NCI-H748 (cell line): Measurements from ENCODE around the gene PDYN.
A peak's percentile ranks its signal among the peaks of the same experiment; 100 is the strongest.
"Not testable (repeated sequence)": the region's sequence is repeated elsewhere in the genome, so short reads cannot be mapped to it uniquely, and the experiment has no call there.

Source experiments
- DNase-seq: peaks from one replicate; lab custom pipeline; 2025; ENCODE audit not compliant: unreplicated experiment; lab: John Stamatoyannopoulos, UW

Gene PDYN

GRCh38 chr20:1993986-1994385 lies at the start of gene PDYN:
Gene PDYN (minus strand): TSS chr20:1994058. CDS start chr20:1983084, 10,974 bp downstream.
- DNase-seq: no peak

GRCh38 chr20:2042400-2042799 lies 48.5 kb upstream of the PDYN start:
- DNase-seq: no peak

GRCh38 chr20:2038161-2038560 lies 44.3 kb upstream of the PDYN start:
- peak; percentile 20 for DNase-seq

DNA sequence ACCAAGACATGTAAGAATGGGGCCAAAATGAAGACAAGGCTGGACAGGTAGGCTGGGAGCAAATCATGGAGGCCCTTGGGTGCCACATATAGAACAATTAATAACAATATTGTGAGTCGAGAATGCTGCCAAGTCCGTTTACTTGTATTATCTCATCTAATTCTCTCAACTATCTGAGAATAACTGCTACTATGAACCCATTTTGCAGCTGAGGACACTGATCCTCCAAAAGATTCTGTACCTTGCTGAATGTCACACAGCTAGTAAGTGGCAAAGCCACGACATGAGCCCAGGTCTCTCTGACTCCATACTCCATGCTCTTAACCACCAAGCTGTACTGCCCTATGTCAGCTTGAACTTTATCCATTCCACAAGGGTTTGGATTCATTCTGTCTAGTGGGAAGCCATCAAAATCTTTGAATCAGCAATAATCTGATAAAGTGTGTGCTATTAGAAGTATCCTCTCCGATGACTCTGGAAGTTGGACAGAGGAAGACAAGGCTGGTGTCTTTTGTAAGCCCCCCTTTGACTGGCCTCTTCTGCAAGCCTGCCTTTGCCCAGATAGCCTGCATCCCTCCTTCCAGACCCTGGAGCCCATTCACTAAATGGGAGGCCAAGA lies 43.5 kb upstream of the PDYN start:
- DNase-seq: no peak

DNA sequence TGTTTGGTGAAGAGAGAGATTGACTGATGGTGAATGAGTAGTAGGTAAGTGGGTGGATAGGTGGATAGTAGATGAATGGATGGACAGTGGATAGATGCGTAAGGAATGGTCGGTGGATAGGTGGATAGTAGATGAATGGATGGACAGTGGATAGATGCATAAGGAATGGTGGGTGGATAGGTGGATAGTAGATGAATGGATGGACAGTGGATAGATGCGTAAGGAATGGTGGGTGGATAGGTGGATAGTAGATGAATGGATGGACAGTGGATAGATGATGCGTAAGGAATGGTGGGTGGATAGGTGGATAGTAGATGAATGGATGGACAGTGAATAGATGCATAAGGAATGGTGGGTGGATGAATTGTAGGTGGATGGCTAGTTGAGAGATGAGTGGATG lies 42.5 kb upstream of the PDYN start:
- not testable (repeated sequence) for DNase-seq

DNA sequence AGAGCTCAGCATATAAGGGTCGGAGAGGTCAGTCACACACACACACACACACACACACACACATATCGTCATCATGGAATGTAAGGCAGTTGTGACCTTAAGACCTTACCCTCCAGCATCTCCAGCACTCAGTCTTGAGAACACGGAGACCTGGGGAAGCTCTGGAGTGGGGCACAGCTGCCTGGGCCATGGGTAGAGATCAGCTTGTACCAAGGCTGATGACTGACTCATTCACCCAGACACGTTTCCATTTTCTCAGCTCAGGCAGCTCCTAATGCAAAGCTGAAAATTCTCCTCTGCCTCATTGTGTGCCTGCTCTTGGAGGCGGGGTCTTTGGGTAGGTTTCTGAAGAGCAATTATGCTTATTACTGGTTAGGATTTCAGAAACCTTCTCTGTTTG lies 38.3 kb upstream of the PDYN start:
- peak; percentile 65 for DNase-seq

GRCh38 chr20:2026514-2026913 lies 32.7 kb upstream of the PDYN start:
- DNase-seq: no peak

- DNase-seq: no peak
These were observed 32.1 kb upstream of the PDYN start for GRCh38 chr20:2026004-2026403.

- DNase-seq: no peak
These were observed 29.3 kb upstream of the PDYN start for GRCh38 chr20:2023151-2023550.

- peak; percentile 38 for DNase-seq
These were observed 28.3 kb upstream of the PDYN start for GRCh38 chr20:2022163-2022562.

GRCh38 chr20:2010533-2010932 lies 16.7 kb upstream of the PDYN start:
- DNase-seq: no peak

GRCh38 chr20:2006452-2007361 lies 12.8 kb upstream of the PDYN start:
- peak; percentile 60 for DNase-seq

DNA sequence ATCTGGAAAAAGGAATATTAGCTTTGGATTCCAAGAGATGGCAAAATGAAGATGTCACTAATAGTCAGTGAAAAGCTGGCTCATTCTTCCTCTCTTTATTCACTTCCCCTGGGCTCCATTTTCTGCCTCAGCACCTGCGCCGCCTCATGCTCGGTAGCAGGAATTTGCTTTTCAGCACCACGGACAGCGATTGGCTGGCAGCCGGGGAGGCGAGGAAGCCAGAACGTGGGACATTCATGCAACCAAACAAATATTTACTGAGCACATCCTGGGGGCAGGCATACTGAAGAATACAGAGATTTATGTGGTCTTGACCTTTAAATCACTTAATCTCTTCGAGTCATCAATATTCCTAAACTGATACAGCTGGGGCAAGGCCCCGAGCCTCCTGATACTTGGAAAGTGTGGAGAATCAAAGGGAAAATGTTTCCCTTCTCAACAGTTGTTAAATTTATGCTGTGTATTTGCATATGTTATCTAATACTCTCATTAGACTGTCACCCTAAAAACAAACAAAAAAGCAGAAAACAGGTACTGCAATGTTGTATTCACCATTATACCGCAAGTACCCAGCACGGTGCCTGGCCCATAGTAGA lies 12.1 kb upstream of the PDYN start:
- peak; percentile 70 for DNase-seq

DNA sequence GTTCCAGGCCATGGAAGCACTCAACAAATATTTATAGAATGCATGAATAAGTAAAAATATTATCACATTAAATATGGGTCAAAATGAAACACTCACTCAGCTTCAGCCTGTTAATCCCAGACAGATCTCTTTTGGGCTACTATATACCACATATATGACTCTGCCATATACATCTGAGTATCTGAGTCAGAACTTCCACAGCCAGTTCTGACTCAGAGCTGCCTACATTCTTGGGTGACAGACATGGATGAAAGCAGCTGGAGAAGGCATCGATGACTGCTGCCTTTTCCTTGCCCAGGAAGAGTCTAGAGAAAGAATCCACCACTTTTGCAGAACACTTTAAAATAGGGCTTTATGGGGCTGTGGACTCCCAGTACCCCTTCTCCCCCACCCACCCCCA lies 11.5 kb upstream of the PDYN start:
- no peak for DNase-seq

GRCh38 chr20:2004171-2004570 lies 10.3 kb upstream of the PDYN start:
- no peak for DNase-seq

DNA sequence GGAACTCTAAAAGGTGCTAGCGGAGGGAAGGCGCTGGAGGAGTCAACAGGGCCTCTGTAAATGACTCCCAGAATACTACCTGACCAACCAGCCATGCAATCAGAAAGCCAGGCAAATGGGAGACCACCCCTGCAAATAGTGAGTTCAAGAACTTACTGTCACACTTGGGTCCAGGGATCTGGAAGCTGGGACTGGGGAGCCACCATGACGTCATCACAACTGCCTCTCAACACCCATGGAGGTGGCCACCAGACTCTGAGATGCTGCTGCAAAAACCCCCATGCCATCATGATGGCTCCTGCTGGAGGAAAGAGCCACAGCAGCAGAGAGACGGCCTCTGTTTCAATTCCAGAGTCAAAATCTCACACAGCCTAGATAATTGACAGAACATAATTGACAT lies 8.5 kb upstream of the PDYN start:
- no peak for DNase-seq

DNA sequence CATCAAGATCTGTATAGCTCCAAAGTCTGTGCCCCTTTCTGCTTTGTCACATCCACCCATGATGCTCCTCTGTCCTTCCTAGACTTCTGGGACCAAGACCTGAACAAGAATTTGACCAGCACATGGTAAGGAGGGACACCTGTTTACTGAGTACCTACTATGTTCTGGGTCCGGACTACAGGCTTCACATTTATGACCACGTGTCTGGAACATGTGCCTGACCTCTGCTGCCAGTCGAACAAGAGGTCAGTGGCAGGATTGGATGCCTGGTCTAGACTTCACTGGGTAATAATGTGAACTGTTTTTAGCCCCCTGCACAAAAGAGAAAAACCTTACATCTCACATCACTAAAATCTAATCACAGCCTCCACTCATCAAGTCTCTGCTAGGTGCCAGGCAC lies 7.3 kb upstream of the PDYN start:
- no peak for DNase-seq

DNA sequence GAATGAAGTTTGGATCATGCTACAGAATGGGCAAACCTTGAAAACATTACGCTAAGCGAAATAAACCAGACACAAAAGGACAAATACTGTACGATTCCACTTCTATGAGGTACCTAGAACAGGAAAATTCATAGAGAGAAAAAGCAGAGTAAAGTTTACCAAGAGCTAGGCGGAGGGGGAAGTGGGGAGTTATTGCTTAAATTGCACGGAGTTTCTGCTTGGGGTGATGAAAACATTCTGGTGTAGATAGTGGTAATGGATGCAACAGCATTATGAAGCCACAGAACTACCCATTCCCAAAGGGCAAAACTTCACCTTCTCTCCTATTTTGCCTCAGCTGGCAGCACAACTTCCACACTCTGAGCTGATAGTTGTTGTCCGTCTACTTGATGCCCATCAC lies 6.4 kb upstream of the PDYN start:
- no peak for DNase-seq

DNA sequence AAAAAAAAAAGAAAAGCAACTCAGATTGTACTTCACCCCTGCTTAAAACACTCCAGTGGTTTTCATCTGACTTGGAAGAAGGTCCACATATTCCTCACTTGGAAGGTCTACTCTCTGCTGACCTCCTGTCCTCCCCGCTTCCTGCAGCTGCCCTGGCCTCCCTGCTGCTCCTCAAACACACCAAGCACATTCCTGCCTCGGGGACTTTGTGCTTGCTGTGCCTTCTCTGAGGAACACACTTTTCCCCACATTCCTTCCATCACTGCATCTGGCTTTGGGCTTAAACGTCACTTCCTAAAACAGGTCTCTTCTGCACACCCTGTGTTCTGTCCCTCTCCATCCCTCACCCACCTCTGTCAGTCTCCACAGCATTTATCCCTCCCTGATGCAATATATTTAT lies 4.9 kb upstream of the PDYN start:
- DNase-seq: no peak

GRCh38 chr20:1998193-1998520 lies 4.3 kb upstream of the PDYN start:
- DNase-seq: no peak

GRCh38 chr20:1997483-1998192 lies 3.8 kb upstream of the PDYN start:
- no peak for DNase-seq
